ENCODE data around the gene SLC23A2.

DNA sequence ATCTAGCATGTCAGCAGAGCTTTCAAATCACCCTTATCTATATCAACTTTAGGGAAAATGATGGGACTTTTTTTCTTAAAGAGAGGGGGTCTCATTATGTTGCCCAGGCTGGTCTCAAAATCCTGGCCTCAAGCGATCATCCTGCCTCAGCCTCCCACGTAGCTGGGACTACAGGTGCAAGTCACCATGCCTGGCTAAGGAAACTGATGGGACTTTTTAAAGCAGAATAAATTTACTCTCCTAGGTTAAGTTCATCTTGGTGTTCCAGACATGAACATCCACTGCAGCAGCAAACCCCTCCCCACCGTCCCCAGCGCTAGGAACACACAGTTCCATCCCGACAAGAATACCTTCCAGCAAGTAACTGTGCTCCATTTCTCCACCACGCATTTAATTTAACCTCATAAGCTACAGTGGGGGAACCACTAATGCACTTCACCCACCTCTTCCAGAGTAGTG lies 64.9 kb downstream of the SLC23A2 start:
- TF ChIP-seq CTCF (IDR thresholded peaks at IDR 0.05; ENCODE audit: poor library complexity, severe bottlenecking) (no peak), TAF1 (IDR thresholded peaks at IDR 0.05; ENCODE audit: low read depth) (no peak), EZH2 (IDR thresholded peaks at IDR 0.05; ENCODE audit: borderline replicate concordance, insufficient read depth, low read length, poor library complexity, severe bottlenecking) (no peak)

Data from neural cell (in vitro differentiated cells).